Tongue (tissue), 2 donors: ENCODE measurements around the gene KCNN3. TPM values are rescaled to one million over a fixed set of nuclear protein-coding genes. Genes with fewer than 3 reads are reported as not detected.

Experiments used
- DNase-seq: peaks from one replicate; pipeline ENCODE4 v3.0.0-alpha.2; 2015
- total RNA-seq: library from RNA; depleted of rRNA; stranded (reverse); fragments of >200 nt; gene quantifications from one replicate; pipeline ENCODE4 v1.2.3, GENCODE V29; 2014

KCNN3 gene
- total RNA-seq, 1 donor from 2014 or later, result 10.8 TPM

GRCh38 chr1:154860156-154860870 lies 9.8 kb downstream of the KCNN3 start:
- DNase-seq, result no peak

- DNase-seq, result peak; percentile 53
Observed at GRCh38 chr1:154859786-154860155, 10.3 kb downstream of the KCNN3 start.

GRCh38 chr1:154859151-154859785 lies 10.8 kb downstream of the KCNN3 start:
- DNase-seq, result no peak

DNA sequence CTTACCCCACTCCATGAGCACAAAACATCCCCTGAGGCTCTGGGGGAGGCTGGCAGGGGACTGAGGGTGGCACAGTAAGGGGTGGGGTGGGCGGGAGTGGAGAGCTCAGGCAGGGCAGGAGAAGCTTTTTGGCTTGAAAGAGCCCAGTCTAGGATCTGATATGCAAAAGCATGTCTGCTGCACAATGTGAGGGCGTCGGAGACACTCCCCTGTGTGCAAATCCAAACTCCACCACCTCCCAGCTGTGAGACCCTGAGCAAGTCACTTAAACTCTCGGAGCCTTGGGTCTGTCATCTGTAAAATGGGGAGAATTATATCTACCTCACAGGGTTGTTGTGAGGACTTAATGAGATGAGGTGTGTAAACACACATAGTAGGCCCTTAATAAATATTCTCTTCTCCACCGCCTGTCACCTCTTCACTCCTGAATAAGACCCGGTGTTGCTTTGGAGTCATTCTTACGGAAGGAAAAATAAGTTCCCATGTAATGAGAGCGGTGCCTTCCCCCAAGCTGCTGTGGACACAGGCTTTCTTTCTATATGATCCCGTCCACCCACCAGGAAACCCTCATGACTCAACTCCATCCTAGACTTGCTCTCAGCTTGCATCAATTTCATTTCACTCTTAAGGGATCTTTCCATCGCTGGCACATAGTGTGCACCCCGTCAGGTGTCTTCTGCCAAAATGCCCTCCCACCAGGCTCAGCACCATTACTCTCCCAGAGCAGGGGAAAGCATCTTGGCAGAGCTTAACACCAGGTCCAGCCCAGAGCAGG lies 12.5 kb downstream of the KCNN3 start:
- no peak for DNase-seq

GRCh38 chr1:154857022-154857421 lies 13.1 kb downstream of the KCNN3 start:
- DNase-seq, result no peak

GRCh38 chr1:154856544-154856943 lies 13.5 kb downstream of the KCNN3 start:
- DNase-seq, result no peak

GRCh38 chr1:154856049-154856448 lies 14.0 kb downstream of the KCNN3 start:
- peak; percentile 96 for DNase-seq

DNA sequence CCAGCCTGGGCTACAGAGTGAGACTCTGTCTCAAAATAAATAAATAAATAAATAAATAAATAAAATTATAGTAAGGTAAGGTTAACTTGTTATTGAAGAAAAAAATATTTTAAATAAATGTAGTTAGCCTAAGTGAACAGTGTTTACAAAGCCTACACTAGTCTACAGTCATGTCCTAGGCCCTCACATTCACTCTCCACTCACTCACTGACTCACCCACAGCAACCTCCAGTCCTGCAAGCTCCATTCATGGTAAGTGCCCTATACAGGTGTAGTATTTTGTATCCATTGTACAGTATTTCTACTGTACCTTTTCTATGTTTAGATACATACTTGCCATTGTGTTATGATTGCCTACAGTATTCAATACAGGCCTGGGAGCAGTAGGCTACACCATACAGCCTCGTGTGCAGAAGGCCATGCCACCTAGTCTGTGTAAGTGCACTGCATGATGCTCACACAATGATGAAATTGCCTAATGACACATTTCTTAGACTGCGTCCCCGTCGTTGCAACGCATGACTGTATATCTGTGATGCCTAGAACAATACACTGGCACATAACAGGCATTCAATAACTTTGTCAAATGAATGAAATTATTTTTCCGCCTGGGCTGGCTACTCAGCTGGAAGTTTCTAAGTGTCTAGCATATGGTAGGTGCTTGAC lies 14.8 kb downstream of the KCNN3 start:
- DNase-seq, result no peak

- DNase-seq, result no peak
Observed at GRCh38 chr1:154852845-154853244, 17.2 kb downstream of the KCNN3 start.

DNA sequence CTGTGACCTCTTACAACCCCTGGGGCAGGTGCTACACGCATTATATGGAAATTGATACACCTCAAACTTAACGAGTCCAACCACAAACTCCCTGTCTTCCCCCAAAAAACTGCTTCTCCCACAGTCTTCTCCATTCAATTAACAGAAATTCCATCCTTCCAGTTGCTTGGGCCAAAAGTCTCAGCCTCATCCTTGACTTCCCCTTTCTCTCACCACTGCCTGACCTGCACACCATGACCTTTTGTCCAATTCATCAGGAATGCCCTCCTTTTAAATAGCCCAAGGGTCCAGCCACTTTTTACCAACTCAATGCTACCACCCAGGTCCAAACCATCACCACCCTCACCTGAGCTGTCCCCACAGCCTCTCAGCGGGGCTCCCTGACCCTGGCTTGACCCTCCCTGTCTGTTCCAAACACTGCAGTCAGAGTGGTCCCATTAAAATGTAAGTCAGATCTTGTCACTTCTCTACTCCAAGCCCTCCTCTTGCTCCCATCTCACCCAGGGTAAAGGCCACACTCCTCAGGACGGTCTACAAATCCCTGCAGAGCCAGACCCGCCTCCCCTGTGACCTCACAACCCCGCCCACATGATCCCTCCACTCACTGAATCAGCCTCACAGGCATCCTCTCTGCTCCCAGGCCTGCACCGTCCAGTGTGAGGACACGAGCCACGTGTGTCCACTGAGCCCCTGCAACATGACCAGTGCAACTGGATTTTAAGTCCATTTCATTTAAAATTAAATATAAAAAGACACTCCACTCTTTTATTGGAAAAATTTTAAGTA lies 18.5 kb downstream of the KCNN3 start:
- DNase-seq, result no peak

GRCh38 chr1:154849645-154850131 lies 20.4 kb downstream of the KCNN3 start:
- DNase-seq, result no peak

- no peak for DNase-seq
Observed at GRCh38 chr1:154848983-154849382, 21.1 kb downstream of the KCNN3 start.

DNA sequence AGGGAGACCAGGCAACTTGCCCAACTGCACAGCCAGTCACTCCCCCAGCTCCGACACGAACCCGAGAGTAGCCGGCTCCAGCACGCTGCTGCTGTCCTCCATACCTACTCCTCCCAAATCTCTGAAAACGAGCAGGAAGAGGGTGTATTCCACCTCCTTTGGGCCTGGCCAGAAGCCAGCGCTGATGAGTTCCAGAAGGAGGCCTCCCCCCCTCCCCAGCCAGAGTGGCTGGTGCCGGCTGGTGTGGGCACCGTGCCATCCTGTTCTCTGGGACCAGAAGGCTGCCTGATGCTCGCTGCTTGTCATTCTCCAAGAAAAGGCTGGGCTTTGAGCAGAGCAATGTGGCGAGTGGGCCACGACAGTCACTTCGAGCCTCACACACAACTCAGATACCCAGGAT lies 22.2 kb downstream of the KCNN3 start:
- peak; percentile 95 for DNase-seq

DNA sequence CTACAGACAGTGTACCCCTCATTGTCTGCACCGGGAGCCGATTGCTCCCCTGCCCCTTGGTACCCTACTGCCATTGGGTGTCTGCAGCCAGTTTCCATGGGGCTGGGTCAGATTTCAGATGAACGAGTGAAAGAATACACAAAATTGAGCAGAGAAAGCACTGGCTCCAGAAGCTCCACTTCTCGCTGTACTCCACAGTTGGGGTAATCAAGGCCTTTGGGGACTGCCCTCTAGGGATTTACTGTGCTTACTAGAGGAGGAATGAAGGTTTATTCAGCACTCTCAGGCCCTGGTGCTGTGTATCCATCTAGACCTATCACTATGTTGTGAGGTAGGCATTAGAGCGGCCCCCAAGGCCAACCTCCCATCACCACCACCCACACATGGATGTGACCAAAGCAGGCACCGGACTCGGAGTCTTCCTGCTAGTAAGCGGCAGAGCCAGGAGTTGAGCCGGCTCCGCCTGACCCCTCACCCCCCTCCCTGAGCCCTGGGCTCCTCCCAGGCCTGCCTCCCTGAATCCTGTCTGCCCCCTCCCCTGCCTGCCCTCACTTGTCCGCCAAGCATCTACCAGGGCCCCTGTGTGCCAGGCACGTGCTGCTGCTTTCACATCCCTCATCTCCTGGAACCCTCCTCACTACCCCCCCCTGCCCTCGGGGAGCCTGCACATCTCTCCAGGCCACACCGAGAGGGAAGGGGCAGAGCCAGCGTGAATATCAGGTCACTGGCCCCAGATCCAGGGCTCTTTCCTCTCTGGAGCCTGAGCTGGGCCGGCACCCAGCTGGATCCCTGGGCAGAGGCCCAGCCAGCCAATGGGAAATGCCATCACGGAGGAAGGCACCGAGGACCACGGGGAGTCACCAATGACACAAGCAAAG lies 23.3 kb downstream of the KCNN3 start:
- no peak for DNase-seq

- DNase-seq, result peak; percentile 48
Observed at GRCh38 chr1:154845879-154846278, 24.2 kb downstream of the KCNN3 start.

GRCh38 chr1:154845174-154845573 lies 24.9 kb downstream of the KCNN3 start:
- no peak for DNase-seq

DNA sequence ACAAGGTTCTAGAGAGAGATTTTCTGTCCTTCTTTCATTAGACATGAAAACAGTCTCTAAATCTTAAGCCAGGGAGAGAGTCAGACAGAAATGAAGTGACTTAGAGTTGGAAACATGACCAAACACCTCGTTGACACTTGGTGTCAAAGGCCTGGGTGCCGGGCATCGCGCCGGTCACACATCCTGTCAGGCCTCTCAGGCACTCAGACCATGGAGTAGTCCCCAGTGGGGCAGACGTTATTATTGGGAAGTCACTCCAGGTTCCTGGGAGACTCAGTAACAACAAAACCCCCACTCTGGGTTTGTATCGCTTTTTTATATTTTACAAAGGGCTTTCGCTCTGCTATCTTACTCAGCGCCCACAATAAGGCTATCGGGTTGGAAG lies 25.8 kb downstream of the KCNN3 start:
- DNase-seq, result no peak

DNA sequence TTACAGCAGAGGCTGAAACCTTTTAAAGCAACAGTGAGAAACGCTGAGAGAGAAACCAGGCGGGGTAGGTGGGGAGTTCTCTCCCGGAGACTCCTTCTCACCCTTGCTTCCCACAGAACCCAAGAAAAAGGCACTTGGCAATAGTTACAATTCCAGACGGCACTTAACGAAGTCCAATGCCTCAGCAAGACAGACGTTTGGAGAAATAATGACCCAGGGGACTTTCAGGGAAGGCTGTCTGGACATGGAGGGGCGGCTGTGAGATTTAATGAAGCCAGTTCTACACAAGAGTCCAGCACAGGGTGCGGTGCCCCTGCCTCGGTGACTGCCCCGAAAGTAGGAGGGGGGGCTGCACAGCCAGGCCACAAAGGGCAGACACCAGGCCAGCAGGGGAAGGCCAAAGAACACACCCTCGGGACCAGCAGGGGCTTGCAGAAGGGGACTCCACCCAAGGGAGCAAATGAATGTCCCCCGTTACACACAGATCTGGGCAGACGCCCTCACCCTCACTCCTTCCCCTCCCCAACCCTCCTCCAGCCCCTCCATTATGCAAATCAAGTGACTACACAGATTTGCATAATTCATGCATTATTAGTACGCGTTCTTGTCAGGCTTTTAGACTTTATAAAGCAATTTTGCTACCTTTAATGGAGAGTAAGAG lies 26.3 kb downstream of the KCNN3 start:
- DNase-seq, result no peak

DNA sequence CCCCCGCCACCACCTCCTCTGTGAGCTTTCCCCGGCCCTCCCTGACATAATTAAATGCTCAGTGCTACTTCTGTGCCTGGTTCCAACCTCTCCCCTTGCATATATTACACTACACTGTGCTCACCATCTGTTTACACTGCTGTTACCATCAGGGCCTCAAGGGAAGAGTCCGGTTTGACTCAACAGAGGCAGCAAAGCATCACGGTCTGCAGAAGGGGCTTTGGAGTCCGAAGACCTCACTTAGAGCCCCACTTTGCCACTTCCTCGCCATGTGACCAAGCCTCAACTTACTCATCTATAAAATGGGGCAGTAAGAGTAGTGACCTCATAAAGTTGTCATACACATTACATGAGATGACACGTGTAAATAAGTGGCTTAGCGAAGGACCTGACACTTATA lies 27.4 kb downstream of the KCNN3 start:
- DNase-seq, result no peak

GRCh38 chr1:154841384-154841783 lies 28.7 kb downstream of the KCNN3 start:
- DNase-seq, result no peak
